Measurements from ENCODE around the gene RRM2. TPM values are rescaled to one million over a fixed set of nuclear protein-coding genes. Genes with fewer than 3 reads are reported as not detected.
A peak's percentile ranks its signal among the peaks of the same experiment; 100 is the strongest.

RRM2 gene
- polyA plus RNA-seq, 3 donors, result 1.5 TPM; not detected in 2

DNA sequence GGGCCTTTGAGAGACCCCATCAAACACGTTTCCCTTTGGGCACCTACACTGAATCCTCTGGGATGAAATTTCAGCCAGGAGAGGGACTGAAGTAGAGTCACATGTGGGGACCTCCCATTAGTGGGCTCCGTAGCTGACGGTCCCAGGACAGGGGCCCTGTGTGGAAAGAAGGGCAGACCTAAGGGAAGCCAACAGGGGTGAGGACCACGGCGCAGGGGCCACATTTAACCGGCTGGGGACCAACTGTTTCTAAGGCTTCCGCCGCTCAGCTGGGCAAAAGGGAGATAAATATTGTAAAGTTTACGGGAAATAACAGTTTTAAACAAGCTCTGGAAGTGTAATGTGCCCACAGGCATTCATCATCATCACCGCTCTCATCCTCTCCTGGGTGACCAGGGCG is 42.7 kb downstream of the RRM2 start:
- Mint-ChIP-seq H3K9me3 (no peaks in the 10 kb centered on the region), H3K27ac (peak overlapping the region in 3 of 7 donors; percentile 26 to 54 (median 47)), H3K4me1 (no peaks in the 10 kb centered on the region), H3K27me3 (ENCODE audit: low read depth in 3 of 3) (peaks cover 0 to 1% (median 0%) of the 10 kb centered on the region in 3 donors), H3K36me3 (peaks cover 60 to 78% of the 10 kb centered on the region in 2 donors), H3K4me3 (no peak overlapping the region)
- Histone ChIP-seq H3K9ac (ENCODE audit: insufficient read depth, low read length, poor library complexity, severe bottlenecking) (no peak overlapping the region), H3K9me3 (replicated peaks in 1 of 2; ENCODE audit: control insufficient read depth in 1 of 2, insufficient read depth in 1 of 2, low read length in 2 of 2) (no peaks in the 10 kb centered on the region), H4K20me1 (ENCODE audit: insufficient read depth, low read length) (no peaks in the 10 kb centered on the region), H3K4me3 (replicated peaks in 1 of 3; ENCODE audit: low read depth in 2 of 3, low read length in 3 of 3) (no peak overlapping the region), H3K27me3 (ENCODE audit: control insufficient read depth in 2 of 2, insufficient read depth in 2 of 2, low read length in 2 of 2) (no peaks in the 10 kb centered on the region), H3K27ac (ENCODE audit: low read depth in 1 of 2, low read length in 2 of 2) (no peak overlapping the region), H2AFZ (ENCODE audit: insufficient read depth, low read depth, low read length, poor library complexity, severe bottlenecking) (no peak overlapping the region), H3K4me2 (replicated peaks; ENCODE audit: extremely low read depth, low read length, poor library complexity, severe bottlenecking) (no peak overlapping the region), H3K79me2 (ENCODE audit: insufficient read depth, low read length) (no peaks in the 10 kb centered on the region), H3K36me3 (replicated peaks in 1 of 2; ENCODE audit: control insufficient read depth in 1 of 2, insufficient read depth in 2 of 2, low read length in 2 of 2) (peaks cover 22 to 68% of the 10 kb centered on the region in 2 donors), H3K4me1 (ENCODE audit: control insufficient read depth in 1 of 2, insufficient read depth in 2 of 2, low read length in 2 of 2) (no peaks in the 10 kb centered on the region)
- intact Hi-C loops (cut with micrococcal nuclease), result no loop called here
- TF ChIP-seq, protein P1, sequence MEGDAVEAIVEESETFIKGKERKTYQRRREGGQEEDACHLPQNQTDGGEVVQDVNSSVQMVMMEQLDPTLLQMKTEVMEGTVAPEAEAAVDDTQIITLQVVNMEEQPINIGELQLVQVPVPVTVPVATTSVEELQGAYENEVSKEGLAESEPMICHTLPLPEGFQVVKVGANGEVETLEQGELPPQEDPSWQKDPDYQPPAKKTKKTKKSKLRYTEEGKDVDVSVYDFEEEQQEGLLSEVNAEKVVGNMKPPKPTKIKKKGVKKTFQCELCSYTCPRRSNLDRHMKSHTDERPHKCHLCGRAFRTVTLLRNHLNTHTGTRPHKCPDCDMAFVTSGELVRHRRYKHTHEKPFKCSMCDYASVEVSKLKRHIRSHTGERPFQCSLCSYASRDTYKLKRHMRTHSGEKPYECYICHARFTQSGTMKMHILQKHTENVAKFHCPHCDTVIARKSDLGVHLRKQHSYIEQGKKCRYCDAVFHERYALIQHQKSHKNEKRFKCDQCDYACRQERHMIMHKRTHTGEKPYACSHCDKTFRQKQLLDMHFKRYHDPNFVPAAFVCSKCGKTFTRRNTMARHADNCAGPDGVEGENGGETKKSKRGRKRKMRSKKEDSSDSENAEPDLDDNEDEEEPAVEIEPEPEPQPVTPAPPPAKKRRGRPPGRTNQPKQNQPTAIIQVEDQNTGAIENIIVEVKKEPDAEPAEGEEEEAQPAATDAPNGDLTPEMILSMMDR (IDR thresholded peaks at IDR 0.05), result no peak
- no peak for DNase-seq
- WGBS (ENCODE audit: insufficient coverage), result 91% methylated on average over 5 of the region's 11 CpGs

GRCh38 chr2:10165861-10166675 is 43.5 kb downstream of the RRM2 start:
- 97% methylated on average over 20 of the region's 26 CpGs for WGBS (ENCODE audit: insufficient coverage)
- peak overlapping the region in 3 of 7 donors; percentile 41 to 68 (median 54) for H3K27ac Mint-ChIP-seq
- Histone ChIP-seq H3K27ac (ENCODE audit: low read depth in 1 of 2, low read length in 2 of 2) (no peak overlapping the region), H3K4me3 (replicated peaks in 1 of 3; ENCODE audit: low read depth in 2 of 3, low read length in 3 of 3) (no peak overlapping the region), H3K27me3 (ENCODE audit: control insufficient read depth in 2 of 2, insufficient read depth in 2 of 2, low read length in 2 of 2) (no peaks in the 10 kb centered on the region), H3K4me2 (replicated peaks; ENCODE audit: extremely low read depth, low read length, poor library complexity, severe bottlenecking) (no peak overlapping the region), H3K36me3 (replicated peaks in 1 of 2; ENCODE audit: control insufficient read depth in 1 of 2, insufficient read depth in 2 of 2, low read length in 2 of 2) (peaks cover 20 to 65% of the 10 kb centered on the region in 2 donors), H3K9ac (ENCODE audit: insufficient read depth, low read length, poor library complexity, severe bottlenecking) (no peak overlapping the region), H3K4me1 (ENCODE audit: control insufficient read depth in 1 of 2, insufficient read depth in 2 of 2, low read length in 2 of 2) (no peaks in the 10 kb centered on the region), H2AFZ (ENCODE audit: insufficient read depth, low read depth, low read length, poor library complexity, severe bottlenecking) (no peak overlapping the region), H3K79me2 (ENCODE audit: insufficient read depth, low read length) (no peaks in the 10 kb centered on the region), H4K20me1 (ENCODE audit: insufficient read depth, low read length) (no peaks in the 10 kb centered on the region), H3K9me3 (replicated peaks in 1 of 2; ENCODE audit: control insufficient read depth in 1 of 2, insufficient read depth in 1 of 2, low read length in 2 of 2) (no peaks in the 10 kb centered on the region)
- no peaks in the 10 kb centered on the region for H3K9me3 Mint-ChIP-seq
- no peaks in the 10 kb centered on the region for H3K4me1 Mint-ChIP-seq
- no peak for DNase-seq
- no peaks in the 10 kb centered on the region for H3K27me3 Mint-ChIP-seq (ENCODE audit: low read depth in 3 of 3)
- H3K36me3 Mint-ChIP-seq, result peaks cover 54 to 77% of the 10 kb centered on the region in 2 donors
- intact Hi-C loops (cut with micrococcal nuclease), result no loop called here
- TF ChIP-seq, protein P1 (IDR thresholded peaks at IDR 0.05), result no peak
- H3K4me3 Mint-ChIP-seq, result no peak overlapping the region
